Stimulated activated CD8-positive, alpha-beta memory T cell treated with anti-CD3 and anti-CD28 coated beads, Interleukin-12 subunit alpha, Interleukin-12 subunit beta, amount 100 ng/mL, for 4 hours (primary cell): ENCODE data around the gene TPM4.

Experiments
- DNase-seq: peaks from one replicate; pipeline ENCODE4 v3.0.0-alpha.2; 2020; ENCODE audit warnings: low read depth

TPM4 gene

DNA sequence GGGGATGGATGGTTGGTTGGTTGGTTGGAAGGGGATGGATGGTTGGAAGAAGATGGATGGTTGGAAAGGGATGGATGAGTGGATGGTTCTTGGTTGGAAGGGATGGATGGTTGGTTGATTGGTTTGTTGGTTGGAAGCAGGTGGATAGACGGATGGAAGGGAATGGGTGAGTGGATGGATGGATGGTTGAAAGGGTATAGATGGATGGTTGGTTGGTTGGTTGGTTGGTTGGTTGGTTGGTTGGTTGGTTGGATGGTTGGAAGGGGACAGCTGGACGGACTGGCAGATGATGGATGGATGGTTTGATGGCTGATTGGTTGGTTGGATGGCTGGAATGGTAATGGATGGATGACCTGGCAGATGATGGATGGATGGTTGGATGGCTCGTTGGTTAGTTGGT is 55.4 kb downstream of the TPM4 start:
- DNase-seq = no peak

DNA sequence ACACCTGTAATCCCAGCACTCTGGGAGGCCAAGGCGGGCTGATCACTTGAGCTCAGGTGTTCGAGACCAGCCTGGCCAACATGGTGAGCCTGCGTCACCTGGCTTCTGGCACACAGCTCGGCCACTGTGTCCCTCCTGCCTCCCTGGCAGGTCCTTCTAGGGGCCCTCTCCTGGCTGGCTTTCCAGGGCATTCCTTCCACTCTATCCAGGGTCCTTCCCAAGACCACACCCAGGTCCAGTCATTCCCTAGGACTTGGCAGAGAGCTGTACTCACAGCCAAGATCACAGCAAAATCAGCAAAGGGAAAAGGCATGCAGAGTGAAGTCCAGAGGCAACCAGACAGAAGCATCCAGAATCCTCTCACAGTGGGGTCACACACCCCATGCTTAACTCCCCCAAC is 57.5 kb downstream of the TPM4 start:
- DNase-seq = no peak

DNA sequence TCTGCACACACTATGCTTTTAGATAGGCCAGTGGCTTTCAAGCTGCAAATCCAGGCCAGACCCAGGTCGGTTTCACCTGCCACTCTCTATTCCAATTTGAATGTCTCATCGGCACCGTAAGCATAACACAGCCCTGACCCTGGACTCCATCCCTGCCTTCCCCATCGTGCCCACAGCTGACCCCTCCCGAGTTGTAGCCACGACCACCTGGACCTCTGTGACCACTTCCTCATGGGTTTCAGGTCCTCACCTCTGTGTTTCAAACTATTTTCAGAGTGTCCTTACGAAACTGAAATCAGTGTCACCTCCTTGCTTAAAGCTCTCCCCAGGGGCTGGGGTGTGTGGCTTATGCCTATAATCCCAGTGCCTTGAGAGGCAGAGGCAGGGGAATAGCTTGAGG is 58.2 kb downstream of the TPM4 start:
- no peak for DNase-seq

DNA sequence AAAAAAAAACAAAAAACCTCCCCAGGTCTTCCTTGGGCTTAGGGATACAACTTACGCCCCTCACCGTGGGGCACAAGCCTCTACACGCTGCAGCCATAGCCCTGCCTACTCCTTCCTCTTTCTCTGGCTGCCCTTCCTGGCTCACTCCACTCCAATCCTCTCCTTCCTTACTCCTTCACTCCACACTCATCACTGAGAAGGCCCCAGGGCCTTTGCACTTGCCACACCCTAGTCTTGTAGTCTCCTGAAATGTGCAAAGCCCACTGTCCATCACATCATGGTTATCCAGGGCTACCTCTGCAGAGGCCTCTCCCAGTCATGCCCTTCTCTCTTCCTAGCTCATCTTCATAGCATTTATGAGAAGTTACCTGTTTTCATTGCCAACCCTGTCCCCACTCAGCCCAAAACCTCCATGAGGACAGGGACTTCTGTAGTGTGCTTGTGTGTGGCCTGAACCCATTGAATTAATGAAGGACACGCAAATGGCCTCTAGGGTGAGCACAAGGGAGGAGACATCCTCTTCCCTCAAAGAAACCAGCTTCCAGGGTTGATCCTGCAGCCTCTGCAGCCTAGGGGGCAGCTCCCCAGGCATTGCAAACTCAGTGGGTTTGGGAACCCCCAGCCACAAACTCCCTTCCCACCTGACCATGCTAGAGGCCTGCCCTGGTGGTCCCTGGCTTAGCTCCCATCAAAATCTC is 59.3 kb downstream of the TPM4 start:
- no peak for DNase-seq

DNA sequence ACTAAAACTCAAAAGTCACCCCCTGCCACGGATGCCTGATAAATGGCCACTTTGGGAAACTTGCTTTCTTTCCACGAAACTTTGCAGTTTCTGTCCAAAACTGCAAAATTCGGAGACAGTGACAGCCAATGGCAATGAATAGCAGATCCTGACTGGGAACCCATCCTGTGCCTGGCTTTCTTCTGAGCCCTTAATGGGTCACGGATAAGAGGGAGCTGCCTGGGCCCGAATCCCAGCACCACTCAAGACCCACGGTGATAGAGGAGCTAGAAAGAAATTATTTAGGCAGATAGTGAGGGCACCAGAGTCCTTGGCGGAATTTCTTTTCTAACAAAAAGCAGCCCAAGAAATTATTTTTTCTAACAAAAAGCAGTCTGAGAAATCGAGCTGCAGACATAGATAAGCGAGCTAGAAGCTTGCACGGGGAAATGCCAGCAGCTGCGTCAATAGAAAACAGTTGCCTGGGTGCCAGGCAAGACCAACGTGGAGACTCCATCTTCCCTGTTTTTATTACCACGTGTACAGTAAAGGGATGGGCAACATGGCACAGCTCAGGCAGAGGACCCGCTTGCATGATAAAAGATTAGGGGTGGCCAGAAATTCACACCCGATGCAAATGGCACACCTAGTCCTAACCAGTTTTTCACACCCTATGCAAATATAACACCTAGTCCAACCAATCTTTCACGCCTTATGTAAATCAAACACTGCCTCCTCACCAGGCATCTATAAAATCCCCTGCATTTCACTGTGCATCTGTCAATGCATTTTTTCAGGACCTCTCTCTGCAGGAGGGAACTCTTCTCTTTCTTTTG is 60.1 kb downstream of the TPM4 start:
- no peak for DNase-seq

DNA sequence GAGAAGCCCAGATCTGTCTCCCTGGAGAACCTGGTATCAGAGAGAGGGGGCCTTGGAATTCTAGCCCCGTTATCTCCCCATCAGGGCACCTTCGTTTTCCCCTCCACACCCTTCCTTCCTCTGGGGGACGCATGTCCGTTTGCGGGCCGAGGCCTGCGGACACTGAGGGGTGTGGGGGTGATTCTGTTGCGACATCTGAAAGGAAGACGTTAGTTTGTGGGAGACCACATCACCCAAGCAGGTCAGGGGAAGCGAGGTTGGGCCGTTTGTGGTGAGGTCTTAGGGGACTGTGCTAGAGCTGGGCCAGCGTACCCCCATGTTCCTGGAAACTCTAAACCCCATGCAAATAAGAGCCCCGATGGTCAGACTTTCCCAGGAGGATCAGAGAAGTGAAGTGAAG is 63.5 kb downstream of the TPM4 start:
- no peak for DNase-seq

DNA sequence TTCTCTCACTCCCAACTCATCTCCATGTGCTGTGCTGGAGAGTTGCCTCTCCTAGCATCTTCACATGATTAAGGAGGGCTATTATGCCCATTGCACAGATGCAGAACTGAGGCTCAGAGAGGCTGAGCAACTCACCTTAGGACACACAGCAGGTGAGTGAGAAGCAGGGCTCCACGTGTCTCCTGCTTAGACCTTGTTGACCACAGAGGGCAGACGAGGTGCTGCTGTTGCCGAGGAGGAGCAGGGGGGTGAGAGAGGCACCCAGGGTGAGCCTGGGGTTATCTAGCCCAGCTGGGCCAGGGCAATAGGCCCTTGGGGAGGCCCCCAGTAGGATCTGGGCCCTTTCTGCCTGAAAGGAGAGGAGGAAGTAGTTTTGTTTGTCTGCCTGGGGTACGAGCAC is 64.7 kb downstream of the TPM4 start:
- DNase-seq = no peak

DNA sequence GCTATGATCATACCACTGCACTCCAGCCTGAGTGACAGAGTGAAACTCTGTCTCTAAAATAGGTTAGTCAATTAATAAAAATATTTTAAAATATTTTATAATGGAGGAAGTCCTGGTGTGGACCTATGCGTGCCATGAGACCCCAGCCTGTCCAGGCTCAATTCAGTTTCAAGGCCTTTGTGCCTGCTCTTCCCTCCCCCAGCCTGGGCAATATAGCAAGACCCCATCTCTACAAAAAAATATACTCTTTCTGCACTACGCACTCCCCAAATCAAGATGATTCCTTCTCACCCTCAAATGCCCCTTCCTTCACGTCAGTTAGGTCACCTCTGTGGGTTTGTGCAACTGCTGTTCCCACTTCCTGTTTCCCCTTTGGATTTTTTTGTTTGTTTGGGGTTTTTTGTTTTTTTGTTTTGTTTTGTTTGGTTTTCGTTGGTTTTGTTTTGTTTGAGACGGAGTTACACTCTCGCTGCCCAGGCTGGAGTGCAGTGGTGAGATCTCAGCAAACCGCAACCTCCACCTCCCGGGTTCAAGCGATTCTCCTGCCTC is 65.8 kb downstream of the TPM4 start:
- DNase-seq = no peak

DNA sequence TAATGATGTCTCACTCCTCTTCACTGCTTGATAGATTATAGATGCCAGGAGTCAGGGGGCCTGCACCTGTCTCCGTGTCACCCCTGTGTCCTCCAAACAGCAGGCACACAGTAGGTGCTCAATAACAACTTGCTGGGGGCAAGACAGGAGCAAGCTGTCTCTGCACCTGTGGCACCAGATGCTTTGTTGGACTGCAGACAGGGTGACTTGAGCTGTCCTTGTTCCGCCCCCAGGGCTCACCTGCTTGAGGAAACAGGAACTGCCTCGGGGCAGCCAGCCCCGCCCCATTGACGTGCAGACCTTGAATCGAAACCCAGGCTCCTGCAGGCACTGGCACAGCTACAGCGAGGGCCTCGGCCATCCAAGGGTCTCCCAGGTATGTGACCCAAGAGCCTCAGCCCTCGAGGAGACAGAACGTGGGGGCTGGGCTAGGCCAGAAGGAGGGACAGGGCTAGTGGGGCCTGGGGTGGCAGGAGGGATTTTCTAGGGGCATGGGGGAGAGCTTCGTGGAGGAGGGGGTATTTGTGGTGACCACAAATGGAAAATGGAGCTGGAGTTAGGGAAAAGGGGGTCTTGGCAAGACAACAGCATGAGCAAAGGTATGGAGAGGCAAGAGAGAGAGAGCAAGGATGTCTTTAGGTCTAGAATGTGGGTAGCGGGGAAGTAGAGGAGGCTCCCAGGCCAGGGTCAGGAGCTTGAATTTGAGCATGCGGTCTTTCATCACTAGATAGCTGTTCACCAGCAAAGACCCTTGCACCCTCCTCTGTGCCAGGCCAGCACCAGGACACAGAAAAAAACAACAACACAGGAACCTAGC is 67.3 kb downstream of the TPM4 start, which contains the start of gene HSH2D:
HSH2D (plus strand) TSS at position 287 of the 817 bp plus-strand sequence. CDS start 5,066 bp downstream, outside the sequence.
- peak; percentile 59 for DNase-seq

DNA sequence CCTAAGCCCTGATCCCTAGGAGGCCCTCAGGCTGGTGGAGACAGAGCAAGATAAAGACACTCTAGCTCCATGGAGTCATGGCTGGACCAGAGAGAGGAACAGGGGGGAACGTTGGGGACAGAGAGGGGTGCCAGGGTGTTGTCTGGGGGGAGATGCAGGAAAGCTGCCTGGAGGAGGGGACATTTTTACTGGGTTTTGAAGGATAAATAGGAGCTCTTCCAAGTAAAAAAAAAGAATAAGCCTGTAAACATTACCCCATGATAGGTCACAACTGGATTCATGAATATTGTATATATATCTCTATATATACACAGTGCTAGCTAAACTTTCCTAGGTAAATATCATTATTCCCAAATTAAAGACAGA is 67.9 kb downstream of the TPM4 start:
- no peak for DNase-seq

DNA sequence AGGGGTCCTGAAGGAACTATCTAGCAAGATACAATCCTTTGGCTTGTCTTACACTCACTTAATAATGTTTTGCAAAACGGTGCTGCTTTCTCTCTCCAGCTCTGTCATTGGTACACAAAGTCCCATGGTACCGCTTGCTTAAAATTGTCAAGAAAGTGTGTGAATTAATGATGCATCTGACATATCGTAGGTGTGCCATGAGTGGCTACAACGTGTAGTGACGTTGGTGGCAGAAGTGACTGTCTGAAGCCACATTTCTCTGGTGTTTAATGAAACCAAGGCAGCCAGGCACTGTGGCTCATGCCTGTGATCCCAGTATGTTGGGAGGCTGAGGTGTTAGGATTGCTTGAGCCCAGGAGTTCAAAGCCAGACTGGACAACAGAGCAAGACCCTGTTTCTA is 69.8 kb downstream of the TPM4 start:
- no peak for DNase-seq

DNA sequence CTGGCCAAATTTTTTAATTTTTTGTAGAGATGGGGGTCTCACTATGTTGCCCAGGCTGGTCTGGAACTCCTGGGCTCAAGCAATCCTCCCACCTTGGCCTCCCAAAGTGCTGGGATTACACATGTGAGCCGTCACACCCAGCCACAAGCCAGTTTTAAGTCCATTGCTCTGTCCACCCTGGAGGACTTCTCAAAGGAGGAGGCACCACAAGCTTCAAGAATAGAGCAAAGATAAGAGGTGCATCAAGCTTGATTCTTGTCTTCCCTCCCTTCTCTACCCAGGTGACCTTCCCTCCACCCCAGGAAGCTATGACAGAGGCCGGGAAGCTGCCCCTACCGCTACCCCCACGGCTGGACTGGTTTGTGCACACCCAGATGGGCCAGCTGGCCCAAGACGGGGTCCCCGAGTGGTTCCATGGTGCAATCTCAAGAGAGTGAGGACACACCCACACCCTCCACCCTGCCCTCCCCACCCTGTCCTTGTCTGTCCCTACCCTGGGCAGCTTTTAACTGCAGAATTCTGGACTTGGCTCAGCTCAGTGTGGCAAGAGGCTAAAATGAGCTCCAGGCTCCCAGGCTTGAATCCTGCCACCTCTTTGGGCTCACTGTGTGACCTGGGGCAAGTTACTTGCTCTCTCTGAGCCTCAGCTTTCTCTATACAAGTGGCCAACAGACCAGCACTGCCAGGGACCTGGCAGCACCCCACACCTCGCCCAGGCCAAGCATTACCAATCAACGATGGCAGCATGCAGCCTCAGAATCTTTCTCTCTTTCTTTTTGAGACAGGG is 72.3 kb downstream of the TPM4 start:
- no peak for DNase-seq
